ENCODE measurements around the gene PABPN1L.

DNA sequence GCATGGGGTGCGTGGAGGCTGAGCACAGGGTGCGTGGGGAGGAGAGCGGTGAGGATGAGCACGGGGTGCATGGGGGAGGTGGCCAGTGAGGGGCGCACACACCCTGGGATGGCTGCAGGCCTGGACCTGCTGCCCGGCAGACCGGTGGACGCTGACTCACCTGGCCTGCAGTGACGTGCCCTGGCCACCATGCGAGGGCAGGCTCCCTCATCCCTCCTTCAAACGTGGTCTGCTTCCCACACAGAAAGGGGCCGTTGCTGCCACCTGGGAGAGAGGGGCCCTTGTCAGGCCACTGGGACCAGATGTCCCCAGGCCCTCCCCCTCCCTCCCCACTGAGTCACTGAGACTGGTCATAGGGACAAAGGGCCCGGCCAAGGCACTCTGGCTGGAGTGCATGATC, 34.6 kb downstream of the PABPN1L start:
- TF ChIP-seq TARDBP (IDR thresholded peaks at IDR 0.05) (no peak), LEF1 (IDR thresholded peaks at IDR 0.05; ENCODE audit: borderline replicate concordance) (no peak), SP1 (IDR thresholded peaks at IDR 0.05) (no peak)
